Measurements from ENCODE around the gene TRPM5. TPM values are rescaled to one million over a fixed set of nuclear protein-coding genes. Genes with fewer than 3 reads are reported as not detected.
A peak's percentile ranks its signal among the peaks of the same experiment; 100 is the strongest.

The TRPM5 gene
- total RNA-seq, 4 donors from 2014 or later = 8.1 to 24.2 (median 16.3) TPM

- peaks cover 4 to 20% (median 7%) of the 10 kb centered on the region in 4 donors for H3K4me1 ChIP-seq
- H3K4me3 ChIP-seq = no peak overlapping the region
- H3K36me3 ChIP-seq = no peaks in the 10 kb centered on the region
- DNase-seq = no peak
- H3K27me3 ChIP-seq = no peaks in the 10 kb centered on the region
- H3K27ac ChIP-seq = no peak overlapping the region
- TF ChIP-seq POLR2A (IDR thresholded peaks at IDR 0.05) = no peak
- TF ChIP-seq CTCF (IDR thresholded peaks at IDR 0.05) = no peak
- H3K9me3 ChIP-seq = no peaks in the 10 kb centered on the region
Observed at GRCh38 chr11:2421996-2422395, 22.3 kb downstream of the TRPM5 start.

- TF ChIP-seq CTCF (IDR thresholded peaks at IDR 0.05) (no peak), POLR2A (IDR thresholded peaks at IDR 0.05) (no peak)
- DNase-seq = no peak
- H3K4me1 ChIP-seq = peaks cover 4 to 14% (median 7%) of the 10 kb centered on the region in 4 donors
- H3K9me3 ChIP-seq = no peaks in the 10 kb centered on the region
- no peak overlapping the region for H3K4me3 ChIP-seq
- H3K36me3 ChIP-seq = no peaks in the 10 kb centered on the region
- H3K27me3 ChIP-seq = no peaks in the 10 kb centered on the region
- no peak overlapping the region for H3K27ac ChIP-seq
Observed at GRCh38 chr11:2421226-2421994, 22.9 kb downstream of the TRPM5 start.

- H3K4me3 ChIP-seq = peak overlapping the region in 2 of 4 donors; percentile 27 to 38
- no peaks in the 10 kb centered on the region for H3K36me3 ChIP-seq
- no peaks in the 10 kb centered on the region for H3K9me3 ChIP-seq
- TF ChIP-seq POLR2A (IDR thresholded peaks at IDR 0.05) (no peak), CTCF (IDR thresholded peaks at IDR 0.05) (peak; percentile 87 to 92 (median 90))
- H3K4me1 ChIP-seq = peaks cover 4 to 13% (median 7%) of the 10 kb centered on the region in 4 donors
- DNase-seq = peak; percentile 57 to 86 (median 84)
- no peaks in the 10 kb centered on the region for H3K27me3 ChIP-seq
- H3K27ac ChIP-seq = no peak overlapping the region
Observed at GRCh38 chr11:2420502-2421225, 23.6 kb downstream of the TRPM5 start.

- TF ChIP-seq CTCF (IDR thresholded peaks at IDR 0.05) (peak; percentile 74 to 88 (median 84)), POLR2A (IDR thresholded peaks at IDR 0.05) (no peak)
- Histone ChIP-seq H3K27ac (no peak overlapping the region), H3K9me3 (no peaks in the 10 kb centered on the region), H3K4me3 (peak overlapping the region in 2 of 4 donors; percentile 27 to 38), H3K27me3 (no peaks in the 10 kb centered on the region), H3K4me1 (peaks cover 4 to 13% (median 7%) of the 10 kb centered on the region in 4 donors), H3K36me3 (no peaks in the 10 kb centered on the region)
- DNase-seq = peak; percentile 69 to 89 (median 85)
Observed at GRCh38 chr11:2419638-2420501, 24.4 kb downstream of the TRPM5 start.

- Histone ChIP-seq H3K4me3 (no peak overlapping the region), H3K27me3 (no peaks in the 10 kb centered on the region), H3K36me3 (no peaks in the 10 kb centered on the region), H3K27ac (no peak overlapping the region), H3K4me1 (peaks cover 4 to 13% (median 7%) of the 10 kb centered on the region in 4 donors), H3K9me3 (no peaks in the 10 kb centered on the region)
- no peak for DNase-seq
- TF ChIP-seq CTCF (IDR thresholded peaks at IDR 0.05) (peak in 1 of 6 experiments; percentile 9), POLR2A (IDR thresholded peaks at IDR 0.05) (no peak)
Observed at GRCh38 chr11:2418693-2419360, 25.5 kb downstream of the TRPM5 start.

Measured in Peyer's patch (tissue), 4 donors.